ENCODE data around the gene DPF3. TPM values are rescaled to one million over a fixed set of nuclear protein-coding genes. Genes with fewer than 3 reads are reported as not detected.

DPF3 gene
- total RNA-seq, 1 experiment from 2014 or later = not detected

- in situ Hi-C loops (cut with HindIII; ENCODE audit: low pct_unique_long_range_greater_than_20kb, low sequenced_read_pairs) = no loop called here
Measured at GRCh38 chr14:72583316-72584272, 310.3 kb downstream of the DPF3 start.

GRCh38 chr14:72582582-72582981 lies 311.3 kb downstream of the DPF3 start:
- Histone ChIP-seq H3K27ac (ENCODE audit: low read length) (no peak overlapping the region), H3K4me1 (ENCODE audit: control insufficient read depth, insufficient read depth, low read length) (no peaks in the 10 kb centered on the region), H3K4me3 (ENCODE audit: low read depth in 2 of 2, low read length in 2 of 2) (no peak overlapping the region), H3K27me3 (ENCODE audit: control insufficient read depth, insufficient read depth, low read length) (no peaks in the 10 kb centered on the region; the same call in 1 of the 2 replicates), H3K9me3 (ENCODE audit: control insufficient read depth, insufficient read depth, low read depth, low read length) (no peaks in the 10 kb centered on the region), H3K36me3 (ENCODE audit: control insufficient read depth, insufficient read depth, low read length) (no peaks in the 10 kb centered on the region)
- in situ Hi-C loops (cut with HindIII; ENCODE audit: low pct_unique_long_range_greater_than_20kb, low sequenced_read_pairs) (no loop called here), intact Hi-C loops (cut with micrococcal nuclease; ENCODE audit: unreplicated experiment) (no loop called here)
- POLR2A ChIA-PET = no interaction called here
- DNase-seq (ENCODE audit: low read depth, low spot score) (no peak), ATAC-seq (no peak)
- CTCF ChIA-PET = no interaction called here
- no TSS peak for BruUV-seq (replicated peaks)
- TF ChIP-seq REST (IDR thresholded peaks at IDR 0.05; ENCODE audit: insufficient read depth in 1 of 2, low read depth in 2 of 2, low read length in 1 of 2) (no peak), TCF7L2 (IDR thresholded peaks at IDR 0.05; ENCODE audit: low read depth, low read length) (no peak), POLR2AphosphoS5 (IDR thresholded peaks at IDR 0.05; ENCODE audit: low read depth, low read length) (no peak), CTCF (IDR thresholded peaks at IDR 0.05) (no peak)

More at GRCh38 chr14:72583316-72584272, 310.3 kb downstream of the DPF3 start:
- POLR2A ChIA-PET = no interaction called here
- DNase-seq (ENCODE audit: low read depth, low spot score) (no peak), ATAC-seq (no peak)
- no peaks in the 10 kb centered on the region; the same call in 1 of the 2 replicates for H3K27me3 ChIP-seq (ENCODE audit: control insufficient read depth, insufficient read depth, low read length)
- TF ChIP-seq POLR2AphosphoS5 (IDR thresholded peaks at IDR 0.05; ENCODE audit: low read depth, low read length) (no peak), SIN3A (IDR thresholded peaks at IDR 0.05; ENCODE audit: borderline replicate concordance, insufficient read depth, low read depth, low read length) (no peak), REST (IDR thresholded peaks at IDR 0.05; ENCODE audit: insufficient read depth in 1 of 2, low read depth in 2 of 2, low read length in 1 of 2) (no peak), CTCF (IDR thresholded peaks at IDR 0.05) (no peak), TCF7L2 (IDR thresholded peaks at IDR 0.05; ENCODE audit: low read depth, low read length) (no peak)
- no peaks in the 10 kb centered on the region for H3K4me1 ChIP-seq (ENCODE audit: control insufficient read depth, insufficient read depth, low read length)
- H3K27ac ChIP-seq (ENCODE audit: low read length) = no peak overlapping the region
- CTCF ChIA-PET = no interaction called here
- no peak overlapping the region for H3K4me3 ChIP-seq (ENCODE audit: low read depth in 2 of 2, low read length in 2 of 2)
- H3K36me3 ChIP-seq (ENCODE audit: control insufficient read depth, insufficient read depth, low read length) = no peaks in the 10 kb centered on the region
- no TSS peak for BruUV-seq (replicated peaks)
- intact Hi-C loops (cut with micrococcal nuclease; ENCODE audit: unreplicated experiment) = no loop called here
- H3K9me3 ChIP-seq (ENCODE audit: control insufficient read depth, insufficient read depth, low read depth, low read length) = no peaks in the 10 kb centered on the region
